Osteoblast (primary cell): ENCODE results near the gene NDNF. TPM values are rescaled to one million over a fixed set of nuclear protein-coding genes. Genes with fewer than 3 reads are reported as not detected.

Experiments
- DNase-seq: peaks from one replicate; pipeline ENCODE4 v3.0.0; 2011; ENCODE audit warnings: low spot score, mixed read lengths; ENCODE audit not compliant: insufficient read length; ENCODE audit errors: missing footprints
- H2AFZ ChIP-seq: 2 replicates; pipeline ENCODE4 v1.6.0; 2011; ENCODE audit warnings: mild to moderate bottlenecking, low read length
- H3K27ac ChIP-seq: 2 replicates; pipeline ENCODE4 v1.5.1; 2011; ENCODE audit warnings: mild to moderate bottlenecking, low read depth, low read length, moderate library complexity
- H3K27me3 ChIP-seq: 2 replicates; pipeline ENCODE4 v1.6.0; 2012; ENCODE audit warnings: mild to moderate bottlenecking, control low read depth, inconsistent platforms, low read length, moderate library complexity; ENCODE audit not compliant: insufficient read depth
- H3K36me3 ChIP-seq: 2 replicates; pipeline ENCODE4 v1.5.1; 2011; ENCODE audit warnings: mild to moderate bottlenecking, low read length, control low read depth, moderate library complexity; ENCODE audit not compliant: insufficient read depth
- H3K4me1 ChIP-seq: 2 replicates; pipeline ENCODE4 v1.5.1; 2011; ENCODE audit warnings: mild to moderate bottlenecking, low read length, control low read depth, moderate library complexity; ENCODE audit not compliant: insufficient read depth
- H3K4me2 ChIP-seq: 2 replicates; pipeline ENCODE4 v1.6.0; 2011; ENCODE audit warnings: mild to moderate bottlenecking, low read length; ENCODE audit not compliant: insufficient read depth
- H3K4me3 ChIP-seq: fragments of 200-600 bp; sonication (generic); 3 replicates; pipeline ENCODE4 v1.5.1; 2012; ENCODE audit warnings: mild to moderate bottlenecking, low read length, inconsistent platforms; ENCODE audit not compliant: insufficient read depth
- H3K79me2 ChIP-seq: 2 replicates; pipeline ENCODE4 v1.6.0; 2012; ENCODE audit warnings: mild to moderate bottlenecking, low read length, control low read depth, inconsistent platforms; ENCODE audit not compliant: insufficient read depth
- H3K9me3 ChIP-seq: 2 replicates; pipeline ENCODE4 v1.5.1; 2011; ENCODE audit warnings: low read depth, low read length, control low read depth
- H4K20me1 ChIP-seq: 2 replicates; pipeline ENCODE4 v1.6.0; 2012; ENCODE audit warnings: mild to moderate bottlenecking, low read length, control low read depth; ENCODE audit not compliant: insufficient read depth
- CTCF ChIP-seq: IDR thresholded peaks from 2 replicates; pipeline ENCODE4 v1.5.1; 2011; ENCODE audit warnings: mild to moderate bottlenecking, low read depth, low read length, moderate library complexity; ENCODE audit errors: extremely low read depth
- total RNA-seq: library from RNA; depleted of rRNA; stranded (reverse); fragments of >200 nt; gene quantifications from 2 replicates; pipeline ENCODE4 v1.2.3, GENCODE V29; 2012

NDNF gene
- total RNA-seq, 1 donor: 9.8 TPM

- H3K4me1 ChIP-seq: no peaks in the 10 kb centered on the region
- H2AFZ ChIP-seq: no peak overlapping the region
- no peaks in the 10 kb centered on the region for H3K36me3 ChIP-seq
- no peak overlapping the region for H3K27ac ChIP-seq
- H3K4me3 ChIP-seq: no peak overlapping the region
- no peaks in the 10 kb centered on the region for H3K9me3 ChIP-seq
- no peaks in the 10 kb centered on the region for H3K79me2 ChIP-seq
- no peaks in the 10 kb centered on the region for H4K20me1 ChIP-seq
- peaks cover 3% of the 10 kb centered on the region for H3K27me3 ChIP-seq
- no peak for TF ChIP-seq CTCF
- DNase-seq: no peak
- H3K4me2 ChIP-seq: no peak overlapping the region
These were observed 46.8 kb downstream of the NDNF start for GRCh38 chr4:121025540-121025939.

- no peak overlapping the region for H3K4me2 ChIP-seq
- no peak for DNase-seq
- H3K36me3 ChIP-seq: no peaks in the 10 kb centered on the region
- no peaks in the 10 kb centered on the region for H4K20me1 ChIP-seq
- no peaks in the 10 kb centered on the region for H3K4me1 ChIP-seq
- H3K9me3 ChIP-seq: no peaks in the 10 kb centered on the region
- no peak overlapping the region for H3K27ac ChIP-seq
- no peak for TF ChIP-seq CTCF
- H2AFZ ChIP-seq: no peak overlapping the region
- H3K79me2 ChIP-seq: no peaks in the 10 kb centered on the region
- no peaks in the 10 kb centered on the region for H3K27me3 ChIP-seq
- no peak overlapping the region for H3K4me3 ChIP-seq
These were observed 53.8 kb downstream of the NDNF start for GRCh38 chr4:121018543-121018942.

- Histone ChIP-seq H2AFZ (no peak overlapping the region), H3K4me1 (no peaks in the 10 kb centered on the region), H3K27ac (no peak overlapping the region), H4K20me1 (no peaks in the 10 kb centered on the region), H3K4me2 (no peak overlapping the region), H3K9me3 (no peaks in the 10 kb centered on the region), H3K27me3 (no peaks in the 10 kb centered on the region), H3K4me3 (no peak overlapping the region), H3K79me2 (no peaks in the 10 kb centered on the region), H3K36me3 (no peaks in the 10 kb centered on the region)
- DNase-seq: no peak
- no peak for TF ChIP-seq CTCF
These were observed 55.7 kb downstream of the NDNF start for GRCh38 chr4:121016611-121017010.

- Histone ChIP-seq H3K36me3 (no peaks in the 10 kb centered on the region), H3K9me3 (no peaks in the 10 kb centered on the region), H3K4me3 (no peak overlapping the region), H3K27ac (no peak overlapping the region), H3K79me2 (no peaks in the 10 kb centered on the region), H3K4me2 (no peak overlapping the region), H2AFZ (no peak overlapping the region), H3K27me3 (no peaks in the 10 kb centered on the region), H4K20me1 (no peaks in the 10 kb centered on the region), H3K4me1 (no peaks in the 10 kb centered on the region)
- no peak for DNase-seq
- no peak for TF ChIP-seq CTCF
These were observed 56.9 kb downstream of the NDNF start for GRCh38 chr4:121015421-121015820.
